K562 (cell line): ENCODE measurements around the gene CRYBG2. TPM values are rescaled to one million over a fixed set of nuclear protein-coding genes. Genes with fewer than 3 reads are reported as not detected.

ENCODE experiments used
- ATAC-seq: fragments of 200-7000 bp; cut with Tn5 transposase; 3 replicates; pipeline ENCODE4 v1.9.1; 2020; ENCODE audit warnings: moderate library complexity
- BruUV-seq: library from RNA; stranded (reverse); fragments of 400-500 nt; replicated peaks from 2 replicates; lab custom pipeline; 2021; lab: Mats Ljungman, UMichigan
- CTCF ChIA-PET: fragments of 300-600 bp; formaldehyde crosslinking; extraction: SDS; loops from one replicate; lab custom pipeline; 2021; ENCODE audit warnings: low intra/inter-chr PET ratio; lab: Yijun Ruan, JAX
- POLR2A ChIA-PET: fragments of 300-600, 350-650 bp; sonication (Branson Sonifier 250); formaldehyde crosslinking; extraction: SDS; loops from one replicate; lab custom pipeline; 2021; ENCODE audit warnings: antibody characterized with exemption, inconsistent platforms; lab: Yijun Ruan, JAX
- DNase-seq, 4 experiments: peaks; one replicate each; pipeline versions ENCODE4 v3.0.0 to v3.0.0-alpha.2; 2011 to 2018; ENCODE audit warnings: low spot score in 3 of 4, mixed read lengths in 3 of 4; ENCODE audit errors: extremely low read depth in 1 of 4
- FAIRE-seq: peaks from 2 replicates; lab custom pipeline; 2011; peaks lifted over from hg19 to GRCh38; lab: Jason Lieb, UNC
- H2AFZ ChIP-seq: 2 replicates; pipeline ENCODE4 v1.6.0; 2011; ENCODE audit warnings: low read depth, low read length, control low read depth, inconsistent platforms
- H3K27ac ChIP-seq: fragments of 200-600 bp; 3 replicates; pipeline ENCODE4 v1.8.0; 2011; ENCODE audit warnings: low read depth, mild to moderate bottlenecking, control low read depth, inconsistent platforms, low read length, moderate library complexity, mixed read lengths; ENCODE audit errors: extremely low read depth
- H3K27me3 ChIP-seq, 2 experiments: fragments of 300-600 bp in 1 of 2; 2 replicates in 1 of 2; 3 replicates in 1 of 2; pipeline versions ENCODE4 v1.6.0 to v1.8.0; 2011; ENCODE audit warnings: inconsistent platforms in 2 of 2, low read length in 2 of 2, mild to moderate bottlenecking in 1 of 2, mixed read lengths in 1 of 2, moderate library complexity in 1 of 2; ENCODE audit not compliant: control insufficient read depth in 2 of 2, insufficient read depth in 2 of 2
- H3K36me3 ChIP-seq: fragments of 300-600 bp; 3 replicates; pipeline ENCODE4 v1.8.0; 2011; ENCODE audit warnings: mild to moderate bottlenecking, low read length, inconsistent platforms; ENCODE audit not compliant: control insufficient read depth, insufficient read depth
- H3K4me1 ChIP-seq, 2 experiments: fragments of 200-600 bp in 1 of 2; replicated peaks in 1 of 2; 2 replicates in 1 of 2; 3 replicates in 1 of 2; pipeline versions ENCODE4 v1.5.1 to v1.8.0; 2011; ENCODE audit warnings: inconsistent platforms in 2 of 2, low read length in 2 of 2, mild to moderate bottlenecking in 1 of 2, mixed read lengths in 1 of 2, moderate library complexity in 1 of 2; ENCODE audit not compliant: control insufficient read depth in 2 of 2, insufficient read depth in 2 of 2
- H3K4me2 ChIP-seq: 2 replicates; pipeline ENCODE4 v1.6.1; 2011; ENCODE audit warnings: low read length, control low read depth, inconsistent platforms, mixed read lengths; ENCODE audit not compliant: insufficient read depth
- H3K4me3 ChIP-seq: fragments of 200-600 bp; sonication (generic), shearing (Covaris generic); 2 replicates; pipeline ENCODE4 v1.5.1; 2016; ENCODE audit warnings: control low read depth, inconsistent platforms
- H3K79me2 ChIP-seq: fragments of 200-600 bp; 3 replicates; pipeline ENCODE4 v1.8.0; 2011; ENCODE audit warnings: low read length, inconsistent platforms; ENCODE audit not compliant: control insufficient read depth, insufficient read depth
- H3K9ac ChIP-seq, 2 experiments: 2 replicates each; pipeline versions ENCODE4 v1.6.0 to v1.6.1; 2011; ENCODE audit warnings: low read depth in 2 of 2, low read length in 2 of 2, control low read depth in 1 of 2, inconsistent platforms in 1 of 2, mild to moderate bottlenecking in 1 of 2, mixed read lengths in 1 of 2; ENCODE audit not compliant: insufficient read depth in 1 of 2
- H3K9me1 ChIP-seq: one replicate; pipeline ENCODE4 v1.6.0; 2011; ENCODE audit warnings: inconsistent platforms, mild to moderate bottlenecking, low read length, moderate library complexity; ENCODE audit not compliant: control insufficient read depth, insufficient read depth
- H3K9me3 ChIP-seq: replicated peaks from 2 replicates; pipeline ENCODE4 v1.5.1; 2011; ENCODE audit warnings: low read depth, low read length, inconsistent platforms; ENCODE audit not compliant: control insufficient read depth, insufficient read depth
- H4K20me1 ChIP-seq: replicated peaks from 2 replicates; pipeline ENCODE4 v1.6.1; 2011; ENCODE audit warnings: low read length, inconsistent platforms, mixed read lengths; ENCODE audit not compliant: control insufficient read depth, insufficient read depth
- CBFA2T2 ChIP-seq: fragments of 450-650 bp; conservative IDR thresholded peaks from 2 replicates; pipeline ENCODE4 v1.6.1; 2017; ENCODE audit warnings: mild to moderate bottlenecking
- ETV5 ChIP-seq: sonication (generic); formaldehyde crosslinking; IDR thresholded peaks from 2 replicates; pipeline ENCODE4 v1.4.0; 2020; ENCODE audit warnings: low read depth, mild to moderate bottlenecking, missing genetic modification reagents
- HDAC3 ChIP-seq: fragments of 450-650 bp; IDR thresholded peaks from 2 replicates; pipeline ENCODE4 v1.6.1; 2018; ENCODE audit warnings: borderline replicate concordance, mild to moderate bottlenecking, moderate library complexity; ENCODE audit not compliant: partially characterized antibody
- IFI16 ChIP-seq: fragments of 250-450 bp; sonication (Bioruptor Pico); IDR thresholded peaks from 2 replicates; pipeline ENCODE4 v2.1.2; 2022; ENCODE audit warnings: mild to moderate bottlenecking, inconsistent platforms
- NCOA1 ChIP-seq: fragments of 450-650 bp; IDR thresholded peaks from 2 replicates; pipeline ENCODE4 v1.6.1; 2016; ENCODE audit warnings: low read depth
- NUFIP1 ChIP-seq: fragments of 450-650 bp; IDR thresholded peaks from 2 replicates; pipeline ENCODE4 v1.6.1; 2018; ENCODE audit not compliant: partially characterized antibody
- RNF2 ChIP-seq: sonication (generic); IDR thresholded peaks from 2 replicates; pipeline ENCODE4 v1.6.1; 2016
- SAFB2 ChIP-seq: fragments of 200-400 bp; formaldehyde crosslinking; IDR thresholded peaks from 2 replicates; pipeline ENCODE4 v1.6.1; 2018; ENCODE audit warnings: borderline replicate concordance, low read length, low read depth, moderate library complexity; ENCODE audit not compliant: severe bottlenecking
- THRAP3 ChIP-seq: fragments of 450-650 bp; IDR thresholded peaks from 2 replicates; pipeline ENCODE4 v1.6.1; 2016; ENCODE audit warnings: mild to moderate bottlenecking, inconsistent platforms, borderline replicate concordance
- ZNF316 ChIP-seq: fragments of 450-650 bp; IDR thresholded peaks from 2 replicates; pipeline ENCODE4 v1.6.1; 2016
- ZSCAN29 ChIP-seq: fragments of 450-650 bp; IDR thresholded peaks from 2 replicates; pipeline ENCODE4 v1.6.1; 2017
- ZZZ3 ChIP-seq: fragments of 450-650 bp; IDR thresholded peaks from 2 replicates; pipeline ENCODE4 v1.6.1; 2016; ENCODE audit warnings: antibody characterized with exemption, mild to moderate bottlenecking, moderate library complexity
- WGBS: fragments of 100-300 bp; shearing (Covaris generic); methylation state at CpG from one replicate; pipeline ENCODE4 v1.1.6; 2016; ENCODE audit warnings: low coverage, mixed read lengths; ENCODE audit not compliant: insufficient coverage; ENCODE audit errors: missing lambda C conversion rate; 5-methylcytosine and 5-hydroxymethylcytosine counted together
- in situ Hi-C: fragments of 300-500 bp; cut with MboI; formaldehyde crosslinking; loops from 4 replicates; pipeline ENCODE4 v1.15.0; 2018; ENCODE audit warnings: inconsistent platforms, mixed read lengths
- intact Hi-C: fragments of 100-400 bp; cut with micrococcal nuclease; formaldehyde crosslinking; loops from 2 replicates; pipeline ENCODE4 v1.14.2; 2022
- polyA plus RNA-seq, 8 experiments: library from polyadenylated mRNA; depleted of rRNA in 4 of 8; stranded (reverse) in 5 of 8; unstranded in 3 of 8; fragments of >200 nt; fragmentation: Nextera tagmentation in 2 of 8; fragmentation: Illumina TruSeq in 1 of 8; extraction: Ambion mirVana in 2 of 8; extraction: Trizol in 1 of 8; gene quantifications; 2 replicates each; pipeline versions ENCODE4 v1.2.1 to v1.2.3, GENCODE V29; 2011 to 2014; ENCODE audit warnings: inconsistent platforms in 1 of 8, missing spikeins in 1 of 8
- total RNA-seq, 7 experiments: library from RNA; depleted of rRNA in 6 of 7; stranded (reverse); fragments of >200 nt in 6 of 7; fragmentation: Illumina TruSeq in 2 of 7; extraction: Trizol in 2 of 7; gene quantifications; 2 replicates each; pipeline versions ENCODE4 v1.2.1 to v1.2.3, GENCODE V29; 2011 to 2021; ENCODE audit warnings: low replicate concordance in 1 of 7
- TF ChIP-seq, protein P1 (sequence below), 2 experiments: fragments of 450-650 bp; IDR thresholded peaks; 2 replicates each; pipeline ENCODE4 v1.6.1; 2018; ENCODE audit warnings: mild to moderate bottlenecking in 2 of 2, low read depth in 1 of 2; ENCODE audit not compliant: partially characterized antibody in 2 of 2
- TF ChIP-seq, protein P2 (sequence below): sonication (generic); formaldehyde crosslinking; IDR thresholded peaks from 2 replicates; pipeline ENCODE4 v1.8.0; 2023; ENCODE audit warnings: missing genetic modification reagents, mild to moderate bottlenecking, borderline replicate concordance

The CRYBG2 gene
- total and polyA plus RNA-seq, 9 of the 15 experiments (the other 6 are each of a cell fraction or from before 2014, with no cell fraction given), result 0.39 to 8.5 (median 3.7) TPM

GRCh38 chr1:26367441-26367840, 13.5 kb upstream of the CRYBG2 start:
- peaks cover 4% of the 10 kb centered on the region; the same call in 1 of the 2 replicates for H3K9me3 ChIP-seq
- H4K20me1 ChIP-seq, result no peaks in the 10 kb centered on the region
- no peaks in the 10 kb centered on the region for H3K9me1 ChIP-seq
- H3K4me1 ChIP-seq, result peaks cover 0 to 9% of the 10 kb centered on the region in 2 experiments; a peak in 3 of 5 replicates
- 0 out of 4 replicates have a peak overlapping the region, but pooled peaks of 1 of the 2 experiments have one; percentile 1 for H3K9ac ChIP-seq
- H3K36me3 ChIP-seq, result no peaks in the 10 kb centered on the region
- no peaks in the 10 kb centered on the region for H3K79me2 ChIP-seq
- CTCF ChIA-PET, result no interaction called here
- no TSS peak for BruUV-seq
- in situ Hi-C loops (no loop called here), intact Hi-C loops (no loop called here)
- no peak overlapping the region for H2AFZ ChIP-seq
- no peak overlapping the region for H3K4me2 ChIP-seq
- DNase-seq (no peak), FAIRE-seq (no peak), ATAC-seq (no peak)
- no peaks in the 10 kb centered on the region for H3K27me3 ChIP-seq
- no peak overlapping the region for H3K27ac ChIP-seq
- 18% methylated on average over 5 of the region's 6 CpGs for WGBS
- no peak overlapping the region for H3K4me3 ChIP-seq
- POLR2A ChIA-PET, result interaction anchor here (0.7 to 1.2 kb wide), 4 partner anchors 9 to 192 kb away, joined by 3 read pairs; no protein-coding TSS in a partner anchor
- TF ChIP-seq CBFA2T2, result no peak
- no peak for TF ChIP-seq SAFB2
- TF ChIP-seq IFI16 (CRISPR knock-in tag), result no peak
- no peak for TF ChIP-seq NUFIP1
- no peak for TF ChIP-seq ZNF316
- no peak for TF ChIP-seq ZSCAN29
- no peak for TF ChIP-seq HDAC3
- TF ChIP-seq, protein P1, sequence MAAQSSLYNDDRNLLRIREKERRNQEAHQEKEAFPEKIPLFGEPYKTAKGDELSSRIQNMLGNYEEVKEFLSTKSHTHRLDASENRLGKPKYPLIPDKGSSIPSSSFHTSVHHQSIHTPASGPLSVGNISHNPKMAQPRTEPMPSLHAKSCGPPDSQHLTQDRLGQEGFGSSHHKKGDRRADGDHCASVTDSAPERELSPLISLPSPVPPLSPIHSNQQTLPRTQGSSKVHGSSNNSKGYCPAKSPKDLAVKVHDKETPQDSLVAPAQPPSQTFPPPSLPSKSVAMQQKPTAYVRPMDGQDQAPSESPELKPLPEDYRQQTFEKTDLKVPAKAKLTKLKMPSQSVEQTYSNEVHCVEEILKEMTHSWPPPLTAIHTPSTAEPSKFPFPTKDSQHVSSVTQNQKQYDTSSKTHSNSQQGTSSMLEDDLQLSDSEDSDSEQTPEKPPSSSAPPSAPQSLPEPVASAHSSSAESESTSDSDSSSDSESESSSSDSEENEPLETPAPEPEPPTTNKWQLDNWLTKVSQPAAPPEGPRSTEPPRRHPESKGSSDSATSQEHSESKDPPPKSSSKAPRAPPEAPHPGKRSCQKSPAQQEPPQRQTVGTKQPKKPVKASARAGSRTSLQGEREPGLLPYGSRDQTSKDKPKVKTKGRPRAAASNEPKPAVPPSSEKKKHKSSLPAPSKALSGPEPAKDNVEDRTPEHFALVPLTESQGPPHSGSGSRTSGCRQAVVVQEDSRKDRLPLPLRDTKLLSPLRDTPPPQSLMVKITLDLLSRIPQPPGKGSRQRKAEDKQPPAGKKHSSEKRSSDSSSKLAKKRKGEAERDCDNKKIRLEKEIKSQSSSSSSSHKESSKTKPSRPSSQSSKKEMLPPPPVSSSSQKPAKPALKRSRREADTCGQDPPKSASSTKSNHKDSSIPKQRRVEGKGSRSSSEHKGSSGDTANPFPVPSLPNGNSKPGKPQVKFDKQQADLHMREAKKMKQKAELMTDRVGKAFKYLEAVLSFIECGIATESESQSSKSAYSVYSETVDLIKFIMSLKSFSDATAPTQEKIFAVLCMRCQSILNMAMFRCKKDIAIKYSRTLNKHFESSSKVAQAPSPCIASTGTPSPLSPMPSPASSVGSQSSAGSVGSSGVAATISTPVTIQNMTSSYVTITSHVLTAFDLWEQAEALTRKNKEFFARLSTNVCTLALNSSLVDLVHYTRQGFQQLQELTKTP (IDR thresholded peaks at IDR 0.05; ENCODE audit: low read depth in 1 of 2, partially characterized antibody in 2 of 2), result no peak
- TF ChIP-seq, protein P2, sequence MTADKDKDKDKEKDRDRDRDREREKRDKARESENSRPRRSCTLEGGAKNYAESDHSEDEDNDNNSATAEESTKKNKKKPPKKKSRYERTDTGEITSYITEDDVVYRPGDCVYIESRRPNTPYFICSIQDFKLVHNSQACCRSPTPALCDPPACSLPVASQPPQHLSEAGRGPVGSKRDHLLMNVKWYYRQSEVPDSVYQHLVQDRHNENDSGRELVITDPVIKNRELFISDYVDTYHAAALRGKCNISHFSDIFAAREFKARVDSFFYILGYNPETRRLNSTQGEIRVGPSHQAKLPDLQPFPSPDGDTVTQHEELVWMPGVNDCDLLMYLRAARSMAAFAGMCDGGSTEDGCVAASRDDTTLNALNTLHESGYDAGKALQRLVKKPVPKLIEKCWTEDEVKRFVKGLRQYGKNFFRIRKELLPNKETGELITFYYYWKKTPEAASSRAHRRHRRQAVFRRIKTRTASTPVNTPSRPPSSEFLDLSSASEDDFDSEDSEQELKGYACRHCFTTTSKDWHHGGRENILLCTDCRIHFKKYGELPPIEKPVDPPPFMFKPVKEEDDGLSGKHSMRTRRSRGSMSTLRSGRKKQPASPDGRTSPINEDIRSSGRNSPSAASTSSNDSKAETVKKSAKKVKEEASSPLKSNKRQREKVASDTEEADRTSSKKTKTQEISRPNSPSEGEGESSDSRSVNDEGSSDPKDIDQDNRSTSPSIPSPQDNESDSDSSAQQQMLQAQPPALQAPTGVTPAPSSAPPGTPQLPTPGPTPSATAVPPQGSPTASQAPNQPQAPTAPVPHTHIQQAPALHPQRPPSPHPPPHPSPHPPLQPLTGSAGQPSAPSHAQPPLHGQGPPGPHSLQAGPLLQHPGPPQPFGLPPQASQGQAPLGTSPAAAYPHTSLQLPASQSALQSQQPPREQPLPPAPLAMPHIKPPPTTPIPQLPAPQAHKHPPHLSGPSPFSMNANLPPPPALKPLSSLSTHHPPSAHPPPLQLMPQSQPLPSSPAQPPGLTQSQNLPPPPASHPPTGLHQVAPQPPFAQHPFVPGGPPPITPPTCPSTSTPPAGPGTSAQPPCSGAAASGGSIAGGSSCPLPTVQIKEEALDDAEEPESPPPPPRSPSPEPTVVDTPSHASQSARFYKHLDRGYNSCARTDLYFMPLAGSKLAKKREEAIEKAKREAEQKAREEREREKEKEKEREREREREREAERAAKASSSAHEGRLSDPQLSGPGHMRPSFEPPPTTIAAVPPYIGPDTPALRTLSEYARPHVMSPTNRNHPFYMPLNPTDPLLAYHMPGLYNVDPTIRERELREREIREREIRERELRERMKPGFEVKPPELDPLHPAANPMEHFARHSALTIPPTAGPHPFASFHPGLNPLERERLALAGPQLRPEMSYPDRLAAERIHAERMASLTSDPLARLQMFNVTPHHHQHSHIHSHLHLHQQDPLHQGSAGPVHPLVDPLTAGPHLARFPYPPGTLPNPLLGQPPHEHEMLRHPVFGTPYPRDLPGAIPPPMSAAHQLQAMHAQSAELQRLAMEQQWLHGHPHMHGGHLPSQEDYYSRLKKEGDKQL (CRISPR knock-in tag), result no peak
- no peak for TF ChIP-seq THRAP3
- TF ChIP-seq NCOA1, result no peak
- TF ChIP-seq ZZZ3, result no peak
- TF ChIP-seq RNF2, result no peak
- no peak for TF ChIP-seq ETV5 (CRISPR knock-in tag)
